ENCODE data around the gene CEBPG. TPM values are rescaled to one million over a fixed set of nuclear protein-coding genes. Genes with fewer than 3 reads are reported as not detected.

CEBPG gene
- total RNA-seq, 1 experiment from 2014 or later = 48.6 TPM

GRCh38 chr19:33359581-33359980, 13.9 kb upstream of the CEBPG start:
- Histone ChIP-seq H3K27me3 (replicated peaks; ENCODE audit: insufficient read depth, low read depth, low read length, poor library complexity) (no peaks in the 10 kb centered on the region), H3K4me3 (ENCODE audit: low read depth, low read length, poor library complexity, severe bottlenecking) (no peak overlapping the region), H3K36me3 (ENCODE audit: insufficient read depth, low read length, poor library complexity, severe bottlenecking) (no peaks in the 10 kb centered on the region), H3K4me1 (ENCODE audit: insufficient read depth, low read length, poor library complexity, severe bottlenecking) (no peaks in the 10 kb centered on the region), H3K9me3 (ENCODE audit: low read depth, low read length, poor library complexity, severe bottlenecking) (peaks cover 9% of the 10 kb centered on the region), H3K27ac (ENCODE audit: low read depth, low read length, poor library complexity, severe bottlenecking) (no peak overlapping the region)
- ChIA-PET POLR2A (ENCODE audit: low non-redundant PET) (interaction anchor here (0.6 kb wide), 1 partner anchor 34 kb away, joined by 3 read pairs; no protein-coding TSS in a partner anchor), CTCF (no interaction called here)
- DNase-seq (ENCODE audit: low spot score) = no peak
- intact Hi-C loops (cut with micrococcal nuclease; ENCODE audit: unreplicated experiment) = no loop called here
- no TSS peak for BruUV-seq (replicated peaks)
- TF ChIP-seq EZH2 (IDR thresholded peaks at IDR 0.05; ENCODE audit: borderline replicate concordance, low read depth, low read length, poor library complexity, severe bottlenecking) (no peak), CTCF (conservative IDR thresholded peaks at IDR 0.05; ENCODE audit: low read depth, low read length) (no peak)

DNA sequence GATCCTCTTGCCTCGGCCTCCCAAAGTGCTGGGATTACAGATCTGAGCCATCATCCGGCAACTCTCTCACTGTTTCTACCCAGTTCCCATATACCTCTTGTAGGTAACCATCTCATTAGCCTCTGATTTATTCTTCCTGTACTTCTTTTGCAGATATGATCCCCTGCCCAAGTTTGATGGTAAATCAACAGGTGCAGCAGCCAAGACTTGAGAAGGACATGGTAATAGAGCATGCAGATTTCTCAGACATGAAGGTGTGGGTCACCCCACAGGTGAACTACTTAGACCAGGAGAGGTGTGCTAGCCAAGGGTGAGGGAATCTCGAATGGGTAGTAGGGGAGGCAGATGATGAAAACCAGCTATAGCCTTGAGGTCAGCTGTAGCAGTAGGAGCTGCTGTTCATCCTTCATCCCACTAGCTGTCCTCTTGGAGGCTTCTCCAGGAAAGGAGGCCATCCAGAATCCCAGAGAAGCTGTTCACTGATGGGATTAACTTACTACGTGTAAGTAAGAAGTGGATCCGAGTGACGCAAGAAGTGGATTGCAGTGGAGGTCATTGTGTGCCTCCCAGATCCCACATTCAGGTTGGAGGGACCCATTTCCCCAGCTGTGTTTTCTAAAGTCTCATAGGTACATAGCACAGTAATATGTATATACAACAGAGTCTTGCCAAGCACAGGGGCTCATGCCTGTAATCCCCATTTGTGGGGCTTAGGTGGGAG, 10.8 kb upstream of the CEBPG start:
- H3K36me3 ChIP-seq (ENCODE audit: insufficient read depth, low read length, poor library complexity, severe bottlenecking) = no peaks in the 10 kb centered on the region
- no TSS peak for BruUV-seq (replicated peaks)
- CTCF ChIA-PET = no interaction called here

GRCh38 chr19:33363476-33363875, 10.0 kb upstream of the CEBPG start:
- Histone ChIP-seq H3K27me3 (replicated peaks; ENCODE audit: insufficient read depth, low read depth, low read length, poor library complexity) (no peaks in the 10 kb centered on the region), H3K4me3 (ENCODE audit: low read depth, low read length, poor library complexity, severe bottlenecking) (no peak overlapping the region), H3K9me3 (ENCODE audit: low read depth, low read length, poor library complexity, severe bottlenecking) (no peaks in the 10 kb centered on the region), H3K36me3 (ENCODE audit: insufficient read depth, low read length, poor library complexity, severe bottlenecking) (no peaks in the 10 kb centered on the region), H3K4me1 (ENCODE audit: insufficient read depth, low read length, poor library complexity, severe bottlenecking) (no peaks in the 10 kb centered on the region), H3K27ac (ENCODE audit: low read depth, low read length, poor library complexity, severe bottlenecking) (no peak overlapping the region)
- no TSS peak for BruUV-seq (replicated peaks)
- ChIA-PET CTCF (no interaction called here), POLR2A (ENCODE audit: low non-redundant PET) (no interaction called here)
- TF ChIP-seq EZH2 (IDR thresholded peaks at IDR 0.05; ENCODE audit: borderline replicate concordance, low read depth, low read length, poor library complexity, severe bottlenecking) (no peak), CTCF (conservative IDR thresholded peaks at IDR 0.05; ENCODE audit: low read depth, low read length) (no peak)
- intact Hi-C loops (cut with micrococcal nuclease; ENCODE audit: unreplicated experiment) = no loop called here
- DNase-seq (ENCODE audit: low spot score) = no peak

More for the DNA sequence above, 10.8 kb upstream of the CEBPG start:
- Histone ChIP-seq H3K4me1 (ENCODE audit: insufficient read depth, low read length, poor library complexity, severe bottlenecking) (no peaks in the 10 kb centered on the region), H3K9me3 (ENCODE audit: low read depth, low read length, poor library complexity, severe bottlenecking) (no peaks in the 10 kb centered on the region), H3K27me3 (replicated peaks; ENCODE audit: insufficient read depth, low read depth, low read length, poor library complexity) (no peaks in the 10 kb centered on the region), H3K27ac (ENCODE audit: low read depth, low read length, poor library complexity, severe bottlenecking) (no peak overlapping the region), H3K4me3 (ENCODE audit: low read depth, low read length, poor library complexity, severe bottlenecking) (no peak overlapping the region)
- POLR2A ChIA-PET (ENCODE audit: low non-redundant PET) = no interaction called here
- TF ChIP-seq CTCF (conservative IDR thresholded peaks at IDR 0.05; ENCODE audit: low read depth, low read length) = no peak
- no peak for TF ChIP-seq EZH2 (IDR thresholded peaks at IDR 0.05; ENCODE audit: borderline replicate concordance, low read depth, low read length, poor library complexity, severe bottlenecking)
- no peak for DNase-seq (ENCODE audit: low spot score)
- intact Hi-C loops (cut with micrococcal nuclease; ENCODE audit: unreplicated experiment) = no loop called here
